Keratinocyte (primary cell): ENCODE measurements around the gene RB1. TPM values are rescaled to one million over a fixed set of nuclear protein-coding genes. Genes with fewer than 3 reads are reported as not detected.
A peak's percentile ranks its signal among the peaks of the same experiment; 100 is the strongest.

Experiments used
- DNase-seq: peaks from one replicate; pipeline ENCODE4 v3.0.0-alpha.2; 2011; ENCODE audit warnings: low read depth, missing footprints, low spot score
- FAIRE-seq: peaks from 2 replicates; lab custom pipeline; 2011; peaks lifted over from hg19 to GRCh38; lab: Jason Lieb, UNC
- H2AFZ ChIP-seq: 2 replicates; pipeline ENCODE4 v1.6.0; 2012; ENCODE audit warnings: low read length, control low read depth, inconsistent platforms; ENCODE audit not compliant: control insufficient read depth
- H3K27ac ChIP-seq: 2 replicates; pipeline ENCODE4 v1.5.1; 2011; ENCODE audit warnings: low read length; ENCODE audit not compliant: control insufficient read depth, insufficient read depth
- H3K27me3 ChIP-seq: 3 replicates; pipeline ENCODE4 v1.6.0; 2011; ENCODE audit warnings: low read length; ENCODE audit not compliant: control insufficient read depth, insufficient read depth; ENCODE audit errors: extremely low read depth
- H3K36me3 ChIP-seq, 2 experiments: 2 replicates in 1 of 2; 3 replicates in 1 of 2; pipeline ENCODE4 v1.5.1; 2011; ENCODE audit warnings: low read length in 2 of 2, mild to moderate bottlenecking in 1 of 2; ENCODE audit not compliant: control insufficient read depth in 2 of 2, insufficient read depth in 2 of 2; ENCODE audit errors: extremely low read depth in 1 of 2
- H3K4me1 ChIP-seq: 3 replicates; pipeline ENCODE4 v1.5.1; 2011; ENCODE audit warnings: low read length; ENCODE audit not compliant: control insufficient read depth, insufficient read depth; ENCODE audit errors: extremely low read depth
- H3K4me2 ChIP-seq: 3 replicates; pipeline ENCODE4 v1.6.0; 2011; ENCODE audit warnings: low read depth, low read length; ENCODE audit not compliant: control insufficient read depth, insufficient read depth; ENCODE audit errors: extremely low read depth
- H3K4me3 ChIP-seq, 3 experiments: fragments of 200-600 bp in 1 of 3; sonication (generic) in 1 of 3; 2 replicates in 2 of 3; 3 replicates in 1 of 3; pipeline ENCODE4 v1.5.1; 2011 to 2016; ENCODE audit warnings: low read length in 3 of 3, mild to moderate bottlenecking in 3 of 3, control low read depth in 2 of 3, inconsistent platforms in 1 of 3, low read depth in 1 of 3, mixed read lengths in 1 of 3, mixed run types in 1 of 3, moderate library complexity in 1 of 3; ENCODE audit not compliant: control insufficient read depth in 2 of 3, insufficient read depth in 2 of 3; ENCODE audit errors: extremely low read depth in 1 of 3
- H3K79me2 ChIP-seq: 2 replicates; pipeline ENCODE4 v1.6.0; 2012; ENCODE audit warnings: low read length; ENCODE audit not compliant: control insufficient read depth, insufficient read depth
- H3K9ac ChIP-seq: 3 replicates; pipeline ENCODE4 v1.6.0; 2011; ENCODE audit warnings: low read length; ENCODE audit not compliant: control insufficient read depth, insufficient read depth; ENCODE audit errors: extremely low read depth
- H3K9me1 ChIP-seq: 3 replicates; pipeline ENCODE4 v1.6.0; 2011; ENCODE audit warnings: low read length; ENCODE audit not compliant: control insufficient read depth, insufficient read depth; ENCODE audit errors: extremely low read depth
- H3K9me3 ChIP-seq: 2 replicates; pipeline ENCODE4 v1.5.1; 2012; ENCODE audit warnings: low read depth, low read length; ENCODE audit not compliant: control insufficient read depth
- H4K20me1 ChIP-seq: 3 replicates; pipeline ENCODE4 v1.6.0; 2011; ENCODE audit warnings: low read length; ENCODE audit not compliant: control insufficient read depth, insufficient read depth; ENCODE audit errors: extremely low read depth
- CTCF ChIP-seq, 3 experiments: IDR thresholded peaks in 1 of 3; conservative IDR thresholded peaks in 1 of 3; optimal IDR thresholded peaks in 1 of 3; 2 replicates in 2 of 3; 3 replicates in 1 of 3; pipeline versions ENCODE3 to v1.5.1; 2011; ENCODE audit warnings: low read length in 3 of 3, mild to moderate bottlenecking in 3 of 3, moderate library complexity in 2 of 3, control low read depth in 1 of 3, inconsistent platforms in 1 of 3; ENCODE audit not compliant: insufficient read depth in 2 of 3; ENCODE audit errors: extremely low read depth in 1 of 3
- EZH2 ChIP-seq: IDR thresholded peaks from one replicate; pipeline ENCODE4 v1.6.1; 2012; ENCODE audit warnings: inconsistent platforms, mild to moderate bottlenecking, low read length, moderate library complexity
- dilution Hi-C: fragments of 300-500 bp; cut with MboI; formaldehyde crosslinking; loops from one replicate; pipeline ENCODE4 v1.7.0; 2020; ENCODE audit warnings: low sequenced_read_pairs; ENCODE audit not compliant: extremely low pct_ligation_motif_present
- polyA plus RNA-seq, 5 experiments: library from polyadenylated mRNA; depleted of rRNA in 3 of 5; stranded (reverse) in 3 of 5; stranded (forward) in 1 of 5; unstranded in 1 of 5; fragments of >200 nt; gene quantifications; 1 replicate in 1 of 5; 2 replicates in 3 of 5; 3 replicates in 1 of 5; pipeline versions ENCODE4 v1.2.1 to v1.2.3, GENCODE V29; 2011 to 2012; ENCODE audit warnings: missing spikeins in 2 of 5, low read depth in 1 of 5, low replicate concordance in 1 of 5

RB1 gene
- polyA plus RNA-seq, 1 donor (not counting 4 experiments of a cell fraction or from before 2014, with no cell fraction given) = 22.4 TPM

GRCh38 chr13:48344264-48344663, 40.7 kb downstream of the RB1 start:
- Histone ChIP-seq H3K27ac (no peak overlapping the region), H3K27me3 (no peaks in the 10 kb centered on the region), H3K9me3 (no peaks in the 10 kb centered on the region), H3K4me3 (no peak overlapping the region), H3K4me1 (no peaks in the 10 kb centered on the region), H3K79me2 (no peaks in the 10 kb centered on the region), H3K36me3 (peaks cover 3% of the 10 kb centered on the region in 2 experiments), H3K9me1 (no peaks in the 10 kb centered on the region), H4K20me1 (no peaks in the 10 kb centered on the region), H2AFZ (no peak overlapping the region), H3K9ac (no peak overlapping the region), H3K4me2 (no peak overlapping the region)
- FAIRE-seq (no peak), DNase-seq (no peak)
- no peak for TF ChIP-seq EZH2
- dilution Hi-C loops = no loop called here

GRCh38 chr13:48346583-48346982, 43.0 kb downstream of the RB1 start:
- dilution Hi-C loops = no loop called here
- peaks cover 3% of the 10 kb centered on the region in 2 experiments for H3K36me3 ChIP-seq
- no peaks in the 10 kb centered on the region for H3K9me1 ChIP-seq
- H4K20me1 ChIP-seq = no peaks in the 10 kb centered on the region
- no peak overlapping the region for H3K27ac ChIP-seq
- no peak for FAIRE-seq
- no peaks in the 10 kb centered on the region for H3K4me1 ChIP-seq
- no peak overlapping the region for H3K4me2 ChIP-seq
- no peaks in the 10 kb centered on the region for H3K27me3 ChIP-seq
- H3K79me2 ChIP-seq = no peaks in the 10 kb centered on the region
- H3K9ac ChIP-seq = no peak overlapping the region
- H3K4me3 ChIP-seq = no peak overlapping the region
- no peaks in the 10 kb centered on the region for H3K9me3 ChIP-seq
- H2AFZ ChIP-seq = no peak overlapping the region
- no peak for DNase-seq
- TF ChIP-seq CTCF (optimal IDR thresholded peaks at IDR 0.05 in 1 of 3, IDR thresholded peaks at IDR 0.05 in 1 of 3, conservative IDR thresholded peaks at IDR 0.05 in 1 of 3; ENCODE audit: extremely low read depth in 1 of 3, insufficient read depth in 2 of 3, low read length in 3 of 3) (no peak), EZH2 (no peak)

- Histone ChIP-seq H3K79me2 (no peaks in the 10 kb centered on the region), H3K4me2 (no peak overlapping the region), H3K4me1 (no peaks in the 10 kb centered on the region), H3K27me3 (no peaks in the 10 kb centered on the region), H4K20me1 (no peaks in the 10 kb centered on the region), H3K9me1 (no peaks in the 10 kb centered on the region), H3K36me3 (peaks cover 3% of the 10 kb centered on the region in 2 experiments), H2AFZ (no peak overlapping the region), H3K27ac (no peak overlapping the region), H3K4me3 (no peak overlapping the region), H3K9me3 (no peaks in the 10 kb centered on the region), H3K9ac (no peak overlapping the region)
- TF ChIP-seq CTCF (optimal IDR thresholded peaks at IDR 0.05 in 1 of 3, IDR thresholded peaks at IDR 0.05 in 1 of 3, conservative IDR thresholded peaks at IDR 0.05 in 1 of 3; ENCODE audit: extremely low read depth in 1 of 3, insufficient read depth in 2 of 3, low read length in 3 of 3) = no peak
- no peak for TF ChIP-seq EZH2
- FAIRE-seq (peak; percentile 36), DNase-seq (no peak)
- dilution Hi-C loops = no loop called here
Observed at GRCh38 chr13:48349525-48349924, 46.0 kb downstream of the RB1 start.
